DND-41 (cell line): ENCODE results near the gene NAGPA.

ENCODE experiments used
- ATAC-seq: fragments of 200-7000 bp; cut with Tn5 transposase; 3 replicates; pipeline ENCODE4 v1.9.1; 2021; ENCODE audit warnings: low read depth; ENCODE audit not compliant: insufficient read depth
- DNase-seq: peaks from one replicate; pipeline ENCODE4 v3.0.0-alpha.2; 2020
- H2AFZ ChIP-seq: 2 replicates; pipeline ENCODE4 v1.6.0; 2012; ENCODE audit warnings: low read depth, low read length
- H3K27ac ChIP-seq: 2 replicates; pipeline ENCODE4 v1.5.1; 2012; ENCODE audit warnings: low read length, inconsistent platforms
- H3K27me3 ChIP-seq: fragments of 200-600 bp; sonication (generic); 2 replicates; pipeline ENCODE4 v1.6.0; 2012; ENCODE audit warnings: low read length, mild to moderate bottlenecking, inconsistent platforms; ENCODE audit not compliant: insufficient read depth, poor library complexity
- H3K36me3 ChIP-seq: 2 replicates; pipeline ENCODE4 v1.5.1; 2012; ENCODE audit warnings: low read length, inconsistent platforms; ENCODE audit not compliant: insufficient read depth
- H3K4me1 ChIP-seq: 2 replicates; pipeline ENCODE4 v1.5.1; 2012; ENCODE audit warnings: mild to moderate bottlenecking, low read length; ENCODE audit not compliant: insufficient read depth
- H3K4me2 ChIP-seq: 2 replicates; pipeline ENCODE4 v1.6.0; 2012; ENCODE audit warnings: mild to moderate bottlenecking, moderate library complexity, low read length, inconsistent platforms; ENCODE audit not compliant: insufficient read depth
- H3K4me3 ChIP-seq, 2 experiments: fragments of 200-600 bp in 1 of 2; shearing (Covaris generic) in 1 of 2; 2 replicates each; pipeline ENCODE4 v1.5.1; 2012 to 2016; ENCODE audit warnings: inconsistent platforms in 2 of 2, low read length in 2 of 2, mild to moderate bottlenecking in 2 of 2, low read depth in 1 of 2, moderate library complexity in 1 of 2
- H3K79me2 ChIP-seq: 2 replicates; pipeline ENCODE4 v1.6.0; 2012; ENCODE audit warnings: low read length, inconsistent platforms; ENCODE audit not compliant: insufficient read depth
- H3K9ac ChIP-seq: 2 replicates; pipeline ENCODE4 v1.6.0; 2012; ENCODE audit warnings: low read depth, mild to moderate bottlenecking, inconsistent platforms, low read length, moderate library complexity
- H3K9me3 ChIP-seq: 2 replicates; pipeline ENCODE4 v1.5.1; 2012; ENCODE audit warnings: low read length, moderate library complexity, mild to moderate bottlenecking, inconsistent platforms; ENCODE audit not compliant: insufficient read depth, severe bottlenecking
- H4K20me1 ChIP-seq: 2 replicates; pipeline ENCODE4 v1.6.0; 2012; ENCODE audit warnings: low read length; ENCODE audit not compliant: insufficient read depth
- CTCF ChIP-seq: IDR thresholded peaks from 2 replicates; pipeline ENCODE4 v1.5.1; 2012; ENCODE audit warnings: borderline replicate concordance, low read length, moderate library complexity, mild to moderate bottlenecking; ENCODE audit not compliant: poor library complexity, severe bottlenecking; ENCODE audit errors: extremely low read depth
- EZH2 ChIP-seq: IDR thresholded peaks from 3 replicates; pipeline ENCODE4 v1.6.1; 2012; ENCODE audit warnings: borderline replicate concordance, low read depth, mild to moderate bottlenecking, moderate library complexity, low read length, inconsistent platforms; ENCODE audit not compliant: severe bottlenecking

NAGPA gene

GRCh38 chr16:5019775-5020174 is 14.0 kb downstream of the NAGPA start:
- H2AFZ ChIP-seq, result no peak overlapping the region
- no peaks in the 10 kb centered on the region for H3K4me1 ChIP-seq
- H4K20me1 ChIP-seq, result no peaks in the 10 kb centered on the region
- H3K9ac ChIP-seq, result no peak overlapping the region
- ATAC-seq (no peak), DNase-seq (no peak)
- H3K27ac ChIP-seq, result no peak overlapping the region
- H3K36me3 ChIP-seq, result no peaks in the 10 kb centered on the region
- H3K4me3 ChIP-seq, result no peak overlapping the region
- TF ChIP-seq CTCF, result no peak
- no peak for TF ChIP-seq EZH2
- no peaks in the 10 kb centered on the region for H3K79me2 ChIP-seq
- no peaks in the 10 kb centered on the region for H3K9me3 ChIP-seq
- no peak overlapping the region for H3K4me2 ChIP-seq
- H3K27me3 ChIP-seq, result no peaks in the 10 kb centered on the region

GRCh38 chr16:5018793-5019192 is 14.9 kb downstream of the NAGPA start:
- TF ChIP-seq CTCF (no peak), EZH2 (no peak)
- H3K4me3 ChIP-seq, result no peak overlapping the region
- no peak for ATAC-seq

GRCh38 chr16:5017678-5017969 is 16.1 kb downstream of the NAGPA start:
- H3K27me3 ChIP-seq, result no peaks in the 10 kb centered on the region
- no peak for TF ChIP-seq EZH2
- TF ChIP-seq CTCF, result no peak
- no peak overlapping the region for H2AFZ ChIP-seq

More at GRCh38 chr16:5018793-5019192, 14.9 kb downstream of the NAGPA start:
- Histone ChIP-seq H3K36me3 (no peaks in the 10 kb centered on the region), H3K4me1 (no peaks in the 10 kb centered on the region), H3K27ac (no peak overlapping the region), H4K20me1 (no peaks in the 10 kb centered on the region), H3K9me3 (no peaks in the 10 kb centered on the region), H2AFZ (no peak overlapping the region), H3K9ac (no peak overlapping the region), H3K4me2 (no peak overlapping the region), H3K79me2 (no peaks in the 10 kb centered on the region), H3K27me3 (no peaks in the 10 kb centered on the region)
- DNase-seq, result no peak

More at GRCh38 chr16:5017678-5017969, 16.1 kb downstream of the NAGPA start:
- no peak overlapping the region for H3K9ac ChIP-seq
- H3K9me3 ChIP-seq, result no peaks in the 10 kb centered on the region
- no peaks in the 10 kb centered on the region for H3K79me2 ChIP-seq
- ATAC-seq, result no peak
- H3K27ac ChIP-seq, result no peak overlapping the region
- H3K36me3 ChIP-seq, result no peaks in the 10 kb centered on the region
- no peaks in the 10 kb centered on the region for H3K4me1 ChIP-seq
- H4K20me1 ChIP-seq, result no peaks in the 10 kb centered on the region
- H3K4me2 ChIP-seq, result no peak overlapping the region
- H3K4me3 ChIP-seq, result no peak overlapping the region
- no peak for DNase-seq
